Posterior vena cava (tissue), 2 donors: ENCODE results near the gene C17orf107. TPM values are rescaled to one million over a fixed set of nuclear protein-coding genes. Genes with fewer than 3 reads are reported as not detected.
"Not testable (repeated sequence)": the region's sequence is repeated elsewhere in the genome, so short reads cannot be mapped to it uniquely, and the experiment has no call there.

Source experiments
- DNase-seq: peaks from one replicate; pipeline ENCODE4 v3.0.0-alpha.2; 2020; ENCODE audit warnings: low spot score
- intact Hi-C, 2 donors: fragments of 100-400 bp; cut with DNase I; formaldehyde crosslinking; loops; one replicate each; pipeline versions ENCODE4 v1.14.1 to v1.14.2; 2022 to 2023
- total RNA-seq, 2 donors: library from RNA; stranded (reverse); fragmentation: NEBNext Ultra II Directional; extraction: Animal tissue kit (Norgen Biotek cat#: 25700); gene quantifications; one replicate each; pipeline ENCODE4 v1.2.1, GENCODE V29; 2021
- donor health status: DM: yes; HTN: yes; CAD: no.
- donor health status: DM: yes; HTN: yes; CAD: no.

The C17orf107 gene
- total RNA-seq, 2 donors from 2014 or later: 1.00 to 1.3 TPM

DNA sequence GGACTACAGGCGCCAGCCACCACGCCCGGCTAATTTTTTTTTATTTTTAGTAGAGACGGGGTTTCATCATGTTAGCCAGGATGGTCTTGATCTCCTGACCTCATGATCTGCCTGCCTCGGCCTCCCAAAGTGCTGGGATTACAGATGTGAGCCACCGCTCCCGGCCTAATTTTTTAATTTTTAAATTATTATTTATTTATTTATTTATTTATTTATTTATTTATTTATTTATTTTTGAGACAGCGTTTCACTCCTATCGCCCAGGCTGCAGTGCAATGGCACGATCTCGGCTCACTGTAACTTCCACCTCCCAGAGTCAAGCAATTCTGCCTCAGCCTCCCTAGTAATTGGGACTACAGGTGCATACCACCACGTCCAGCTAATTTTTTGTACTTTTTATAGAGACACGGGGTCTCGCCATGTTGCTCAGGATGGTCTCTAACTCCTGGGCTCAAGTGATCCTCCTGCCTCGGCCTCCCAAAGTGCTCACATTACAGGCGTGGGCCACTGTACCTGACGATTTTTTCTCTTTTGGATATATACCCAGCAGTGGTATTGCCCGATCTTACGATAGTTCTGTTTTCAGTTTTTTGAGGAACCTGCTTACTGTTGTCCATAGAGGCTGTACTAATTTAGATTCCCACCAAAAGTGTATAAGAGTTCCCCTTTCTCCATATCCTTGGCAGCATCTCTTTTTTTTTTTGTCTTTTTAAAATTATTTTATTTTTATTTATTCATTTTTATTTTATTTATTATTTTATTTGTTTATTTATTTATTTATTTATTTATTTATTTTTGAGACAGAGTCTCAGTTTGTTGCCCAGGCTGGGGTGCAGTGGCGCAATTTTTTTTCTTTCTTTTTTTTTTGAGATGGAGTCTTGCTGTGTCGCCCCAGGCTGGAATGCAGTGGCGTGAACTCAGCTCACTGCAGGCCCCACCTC, 30.0 kb upstream of the C17orf107 start:
- DNase-seq, intact Hi-C loops: not testable (repeated sequence)

- no peak for DNase-seq
- intact Hi-C loops: no loop called here
These were observed 28.5 kb upstream of the C17orf107 start for GRCh38 chr17:4870855-4871254.

DNA sequence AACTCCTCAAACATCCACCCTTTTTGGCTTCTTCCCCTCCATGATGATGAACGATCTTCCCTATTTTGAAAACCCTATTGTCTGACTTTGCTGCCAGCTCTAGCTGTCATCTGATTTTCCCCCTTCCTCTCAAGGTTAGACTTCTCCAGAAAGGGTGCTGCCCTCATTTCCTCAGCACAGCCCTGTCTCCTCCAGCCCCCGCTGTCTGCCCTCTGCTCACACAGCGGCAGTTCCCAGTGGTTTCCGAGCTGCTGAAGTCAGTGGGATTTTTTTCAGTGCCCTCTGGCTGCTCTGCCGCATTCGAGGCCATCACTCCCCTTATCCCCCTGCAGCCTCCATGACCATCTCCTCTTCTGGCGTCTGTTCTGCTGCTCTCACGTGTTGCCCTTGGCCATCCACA, 26.6 kb upstream of the C17orf107 start:
- DNase-seq: no peak
- intact Hi-C loops: no loop called here

- no peak for DNase-seq
- intact Hi-C loops: no loop called here
These were observed 22.2 kb upstream of the C17orf107 start for GRCh38 chr17:4877089-4877488.

DNA sequence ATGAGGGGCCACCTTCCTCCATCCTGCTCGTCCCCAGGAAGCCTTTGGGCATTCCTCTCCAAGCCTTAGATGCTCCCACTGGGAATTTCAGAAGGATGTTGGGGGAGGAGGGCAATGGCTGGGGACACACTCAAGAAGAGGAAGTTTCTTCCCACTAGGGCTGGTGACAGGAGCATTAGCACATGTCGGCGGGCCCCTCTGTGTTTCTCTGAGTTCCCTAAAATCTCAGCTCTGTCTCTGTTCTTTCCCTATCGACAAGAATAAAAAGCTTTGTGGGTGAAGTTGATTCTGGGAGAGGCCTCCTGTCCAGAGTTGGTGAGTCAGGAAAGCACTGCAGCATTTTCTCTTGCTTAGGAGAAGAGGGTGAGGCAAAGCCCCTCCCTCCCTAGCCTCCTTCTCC, 19.7 kb upstream of the C17orf107 start:
- intact Hi-C loops: no loop called here
- no peak for DNase-seq

GRCh38 chr17:4880857-4881256, 18.5 kb upstream of the C17orf107 start:
- DNase-seq: no peak
- intact Hi-C loops: no loop called here

DNA sequence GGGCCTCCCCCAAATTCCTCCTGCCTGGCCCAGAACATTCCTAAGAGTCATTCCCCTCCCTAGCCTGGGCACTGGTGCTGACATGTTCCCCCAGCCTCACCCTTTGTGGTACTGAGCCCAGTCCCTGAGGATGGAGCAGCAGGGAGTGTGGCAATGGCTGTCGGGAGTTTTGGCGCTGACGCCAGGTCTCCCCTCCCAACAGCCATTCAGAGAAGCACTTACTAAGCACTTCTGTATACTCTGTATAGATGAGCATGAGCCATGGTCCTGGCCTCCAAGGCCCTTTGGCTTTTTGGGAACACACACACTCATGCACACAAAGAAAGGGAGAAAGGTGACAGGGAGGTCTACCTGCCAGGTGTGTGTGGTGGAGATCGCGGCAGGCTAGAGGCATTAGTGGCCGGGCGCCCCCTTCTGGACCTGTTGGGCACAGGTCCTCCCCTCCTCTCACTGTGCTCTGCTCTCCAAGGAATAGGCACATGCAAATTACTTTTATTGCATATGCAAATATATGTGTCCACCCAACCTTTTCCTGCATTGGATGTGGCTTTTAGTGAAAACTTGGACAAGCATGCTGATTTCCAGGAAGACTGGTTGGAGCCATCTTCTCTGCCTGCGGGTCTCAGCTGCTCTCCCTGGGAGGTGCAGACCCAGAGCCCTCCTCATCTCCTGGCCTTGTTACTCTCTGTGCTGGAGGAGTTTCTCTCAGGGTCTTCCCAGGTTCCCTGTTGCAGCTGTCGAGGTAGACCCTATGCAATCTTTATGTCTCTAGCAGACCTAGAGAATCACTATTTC, 17.4 kb upstream of the C17orf107 start:
- DNase-seq: no peak
- intact Hi-C loops: no loop called here

- no peak for DNase-seq
- intact Hi-C loops: no loop called here
These were observed 14.8 kb upstream of the C17orf107 start for GRCh38 chr17:4884489-4884888.

DNA sequence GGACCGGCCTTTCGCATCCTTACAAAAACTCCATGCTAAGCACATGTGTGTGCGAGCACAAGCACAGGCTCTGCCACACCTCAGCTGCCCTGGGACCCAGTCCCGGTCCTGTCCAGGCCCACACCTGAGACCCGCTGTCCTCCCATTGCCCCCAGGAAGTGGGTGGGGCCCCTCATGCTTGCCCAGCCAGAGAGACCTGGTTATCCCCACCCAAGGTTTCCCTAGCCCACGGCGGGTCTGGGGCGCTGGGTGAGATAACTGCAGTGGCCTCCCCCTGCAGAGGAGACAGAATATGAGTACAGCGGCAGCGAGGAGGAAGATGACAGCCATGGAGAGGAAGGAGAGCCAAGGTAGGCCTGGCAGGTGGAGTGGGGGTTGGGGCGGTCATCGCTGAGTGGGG, 12.5 kb upstream of the C17orf107 start:
- no peak for DNase-seq
- intact Hi-C loops: loop anchor here (5.0 kb wide), 1 partner anchor 100 kb away; the partner anchor contains the start of genes GLTPD2 (in 2 of the 2) and VMO1 (in 2 of the 2)

DNA sequence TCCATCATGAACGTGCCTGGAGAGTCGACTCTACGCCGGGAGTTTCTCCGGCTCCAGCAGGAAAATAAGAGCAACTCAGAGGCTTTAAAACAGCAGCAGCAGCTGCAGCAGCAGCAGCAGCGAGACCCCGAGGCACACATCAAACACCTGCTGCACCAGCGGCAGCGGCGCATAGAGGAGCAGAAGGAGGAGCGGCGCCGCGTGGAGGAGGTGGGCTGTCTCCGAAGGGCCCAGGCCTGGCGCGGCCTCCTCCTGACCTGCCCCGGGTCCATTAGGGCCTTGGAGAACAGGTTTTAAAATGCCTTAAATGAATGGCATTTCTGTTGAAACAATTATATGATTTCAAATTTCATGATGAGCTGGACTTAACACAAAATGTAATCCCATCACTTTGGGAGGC, 11.8 kb upstream of the C17orf107 start:
- intact Hi-C loops: loop anchor here (5.0 kb wide), 1 partner anchor 100 kb away; the partner anchor contains the start of genes GLTPD2 (in 2 of the 2) and VMO1 (in 2 of the 2)
- DNase-seq: no peak

DNA sequence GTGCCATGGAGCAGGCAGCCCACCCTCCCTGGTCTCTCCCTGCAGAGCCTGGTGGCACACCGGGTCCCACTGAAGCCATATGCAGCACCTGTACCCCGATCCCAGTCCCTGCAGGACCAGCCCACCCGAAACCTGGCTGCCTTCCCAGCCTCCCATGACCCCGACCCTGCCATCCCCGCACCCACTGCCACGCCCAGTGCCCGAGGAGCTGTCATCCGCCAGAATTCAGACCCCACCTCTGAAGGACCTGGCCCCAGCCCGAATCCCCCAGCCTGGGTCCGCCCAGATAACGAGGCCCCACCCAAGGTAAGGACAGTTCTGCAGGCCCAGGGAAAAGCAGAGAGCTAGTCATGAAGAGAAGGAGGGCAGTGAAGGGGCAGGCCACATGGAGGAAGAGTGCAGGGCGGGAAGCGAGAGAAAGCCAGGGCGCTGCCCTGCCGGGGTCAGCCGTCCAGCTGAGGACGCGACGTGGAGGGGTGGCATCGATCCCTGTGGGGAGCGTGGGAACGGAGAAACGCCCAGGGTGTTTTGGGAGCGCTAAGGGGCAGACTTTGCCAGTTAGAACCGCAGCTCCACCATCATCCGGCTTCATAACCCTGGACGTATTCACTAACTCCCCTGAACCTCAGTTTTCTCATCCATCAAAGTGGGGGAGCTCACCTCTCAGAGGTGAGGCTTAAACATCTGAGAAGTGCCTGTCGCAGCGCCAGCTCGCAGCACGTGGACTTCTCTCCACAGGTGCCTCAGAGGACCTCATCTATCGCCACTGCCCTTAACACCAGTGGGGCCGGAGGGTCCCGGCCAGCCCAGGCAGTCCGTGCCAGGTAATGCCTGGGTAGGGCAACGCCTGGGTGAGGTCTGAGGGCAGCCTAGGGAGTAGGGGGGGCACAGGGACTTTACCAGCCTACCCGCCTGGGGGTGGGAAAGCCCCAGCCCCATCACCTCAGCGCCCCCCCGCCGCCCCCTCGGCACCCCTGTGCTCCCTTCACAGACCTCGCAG, 7.6 kb upstream of the C17orf107 start:
- DNase-seq: no peak
- intact Hi-C loops: no loop called here

- no peak for DNase-seq
- intact Hi-C loops: loop anchor here in 1 of 2 donors (1.0 kb wide), 1 partner anchor 161 kb away; the partner anchor contains the start of gene MED11
These were observed 6.7 kb upstream of the C17orf107 start for GRCh38 chr17:4892499-4893221.

- intact Hi-C loops: loop anchor here in 1 of 2 donors (1.0 kb wide), 1 partner anchor 162 kb away; the partner anchor contains the start of gene MED11
These were observed 6.1 kb upstream of the C17orf107 start for GRCh38 chr17:4893272-4893671.

GRCh38 chr17:4893721-4894560, 5.4 kb upstream of the C17orf107 start:
- DNase-seq: no peak
- intact Hi-C loops: loop anchor here in 1 of 2 donors (1.0 kb wide), 1 partner anchor 163 kb away; the partner anchor contains the start of gene MED11

More at GRCh38 chr17:4893272-4893671, 6.1 kb upstream of the C17orf107 start:
- no peak for DNase-seq

- no peak for DNase-seq
- intact Hi-C loops: loop anchor here in 1 of 2 donors (5.0 kb wide), 1 partner anchor 2002 kb away; no protein-coding TSS in a partner anchor
These were observed 4.2 kb upstream of the C17orf107 start for GRCh38 chr17:4895121-4895520.

DNA sequence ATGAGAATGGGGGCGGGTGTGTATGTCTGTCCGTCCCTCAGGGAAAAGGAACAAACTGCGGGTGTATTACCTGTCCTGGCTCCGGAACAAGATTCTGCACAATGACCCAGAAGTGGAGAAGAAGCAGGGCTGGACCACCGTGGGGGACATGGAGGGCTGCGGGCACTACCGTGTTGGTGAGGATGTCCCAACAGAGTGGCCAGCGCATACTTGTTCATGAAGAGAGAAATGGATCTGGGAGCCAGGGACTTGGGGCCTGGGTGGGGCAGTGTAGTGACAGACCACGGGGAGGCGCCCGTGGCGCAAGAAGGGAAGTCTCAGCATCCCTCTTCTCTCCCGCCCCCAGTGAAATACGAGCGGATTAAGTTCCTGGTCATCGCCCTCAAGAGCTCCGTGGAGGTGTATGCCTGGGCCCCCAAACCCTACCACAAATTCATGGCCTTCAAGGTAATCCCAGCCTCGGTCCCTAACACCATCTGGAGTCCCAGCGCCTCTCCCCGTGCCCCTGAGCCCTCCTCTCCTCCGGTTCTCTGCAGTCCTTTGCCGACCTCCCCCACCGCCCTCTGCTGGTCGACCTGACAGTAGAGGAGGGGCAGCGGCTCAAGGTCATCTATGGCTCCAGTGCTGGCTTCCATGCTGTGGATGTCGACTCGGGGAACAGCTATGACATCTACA, 3.5 kb upstream of the C17orf107 start:
- intact Hi-C loops: loop anchor here in 1 of 2 donors (5.0 kb wide), 1 partner anchor 2002 kb away; no protein-coding TSS in a partner anchor
- DNase-seq: no peak
